ENCODE data around the gene TUBG1.

Gene TUBG1

GRCh38 chr17:42609182-42609813 lies at the start of gene TUBG1, which contains the start of gene RETREG3:
Gene TUBG1 (plus strand): TSS chr17:42609683. CDS start chr17:42609738, 55 bp downstream.
Gene RETREG3 (minus strand): TSS chr17:42609374. CDS start chr17:42609324, 50 bp downstream.
- peak; percentile 96 for DNase-seq

GRCh38 chr17:42560246-42560645 lies 49.2 kb upstream of the TUBG1 start:
- no peak for DNase-seq

- peak; percentile 87 for DNase-seq
These were observed 47.5 kb upstream of the TUBG1 start, which contains the start of gene COASY for GRCh38 chr17:42561897-42562387. Gene COASY (plus strand): TSS chr17:42562148. CDS start chr17:42562623, 475 bp downstream.

GRCh38 chr17:42562388-42563142 lies 46.9 kb upstream of the TUBG1 start:
- DNase-seq, result no peak

- DNase-seq, result no peak
These were observed 46.4 kb upstream of the TUBG1 start for GRCh38 chr17:42563143-42563509.

GRCh38 chr17:42563543-42563942 lies 45.9 kb upstream of the TUBG1 start:
- no peak for DNase-seq

DNA sequence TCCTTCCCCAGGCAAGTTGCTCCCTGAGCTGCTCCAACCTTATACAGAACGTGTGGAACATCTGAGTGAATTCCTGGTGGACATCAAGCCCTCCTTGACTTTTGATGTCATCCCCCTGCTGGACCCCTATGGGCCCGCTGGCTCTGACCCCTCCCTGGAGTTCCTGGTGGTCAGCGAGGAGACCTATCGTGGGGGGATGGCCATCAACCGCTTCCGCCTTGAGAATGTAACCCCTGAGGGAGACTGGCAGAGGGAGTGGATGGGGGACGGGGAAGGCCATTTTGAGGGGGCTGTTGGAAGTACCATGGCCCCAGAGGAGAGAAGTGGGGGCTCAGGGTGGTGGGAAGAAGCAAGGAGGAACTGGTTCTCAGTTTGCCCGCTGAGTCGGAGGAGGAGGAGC lies 45.5 kb upstream of the TUBG1 start:
- DNase-seq, result no peak

GRCh38 chr17:42564815-42565522 lies 44.5 kb upstream of the TUBG1 start:
- no peak for DNase-seq

- no peak for DNase-seq
These were observed 43.8 kb upstream of the TUBG1 start for GRCh38 chr17:42565523-42566214.

- no peak for DNase-seq
These were observed 43.1 kb upstream of the TUBG1 start for GRCh38 chr17:42566215-42566882.

- DNase-seq, result peak; percentile 84
These were observed 42.5 kb upstream of the TUBG1 start, which contains the start of gene MLX for GRCh38 chr17:42566883-42567573. Gene MLX (plus strand): TSS chr17:42567100. CDS start chr17:42567125, 25 bp downstream.

- no peak for DNase-seq
These were observed 41.0 kb upstream of the TUBG1 start for GRCh38 chr17:42568341-42569111.

GRCh38 chr17:42571435-42572225 lies 37.9 kb upstream of the TUBG1 start:
- no peak for DNase-seq

GRCh38 chr17:42573095-42573494 lies 36.4 kb upstream of the TUBG1 start:
- no peak for DNase-seq

DNA sequence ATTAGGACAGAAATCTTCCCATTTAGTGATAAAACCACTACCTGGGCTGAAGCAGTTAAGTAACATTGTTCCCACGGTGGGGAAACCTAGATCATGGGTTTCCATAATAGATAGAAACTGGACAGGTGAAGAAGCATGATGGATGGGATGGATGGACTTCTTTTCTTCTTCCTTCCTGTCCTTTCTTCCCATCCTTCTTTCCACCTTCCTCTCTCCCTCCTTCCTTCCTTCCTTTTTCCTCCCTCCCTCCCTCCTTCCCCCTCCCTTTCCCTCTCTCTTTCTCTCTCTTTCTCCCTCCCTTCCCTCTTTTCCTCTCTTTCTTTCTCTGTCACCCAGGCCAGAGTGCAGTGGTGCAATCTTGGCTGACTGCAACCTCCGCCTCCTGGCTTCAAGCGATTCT lies 35.0 kb upstream of the TUBG1 start:
- no peak for DNase-seq

- DNase-seq, result no peak
These were observed 32.3 kb upstream of the TUBG1 start for GRCh38 chr17:42577140-42577531.

DNA sequence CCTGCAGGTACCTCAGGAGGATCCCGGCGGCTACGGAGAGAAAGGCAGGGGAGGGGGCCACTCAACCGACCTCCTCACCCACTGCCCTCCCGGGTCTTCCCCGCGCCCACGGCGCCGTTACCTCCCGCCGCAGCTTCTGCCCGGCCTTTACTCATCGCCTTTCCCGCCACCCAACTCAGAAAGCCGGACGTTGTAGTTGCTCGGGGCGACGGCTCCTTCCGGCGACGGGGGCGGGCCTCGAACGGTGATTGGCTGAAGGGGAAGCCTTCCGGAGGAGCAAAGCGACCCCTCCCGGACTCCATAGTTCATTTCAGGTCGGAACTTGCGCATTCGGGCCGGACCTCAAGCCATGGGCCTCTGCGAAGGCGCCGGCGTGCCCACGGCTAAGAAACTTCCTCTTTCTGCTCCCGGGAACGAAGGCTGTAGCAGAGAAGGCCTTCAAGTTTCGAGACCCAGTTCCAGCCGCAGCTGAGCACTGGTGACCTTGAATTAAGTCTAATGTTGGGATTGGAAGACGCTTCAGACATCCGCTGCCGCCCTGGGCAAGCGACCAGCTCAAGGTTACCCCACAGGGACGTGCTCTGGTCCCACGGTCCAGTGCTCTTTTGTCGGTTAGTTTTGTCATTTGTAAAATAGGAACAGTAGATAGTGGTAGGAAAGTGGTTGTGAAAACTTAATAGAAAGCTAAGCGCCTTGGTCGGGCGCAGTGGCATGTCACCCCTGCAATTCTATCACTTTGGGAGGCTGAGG lies 31.8 kb upstream of the TUBG1 start, which contains the start of gene PSMC3IP:
PSMC3IP (minus strand) TSS at position 198 of the 750 bp plus-strand sequence; CDS start at position 155, 43 bp downstream.
- peak; percentile 88 for DNase-seq

GRCh38 chr17:42578282-42578869 lies 31.1 kb upstream of the TUBG1 start:
- peak; percentile 61 for DNase-seq
